Measurements from ENCODE around the gene LYG1. TPM values are rescaled to one million over a fixed set of nuclear protein-coding genes. Genes with fewer than 3 reads are reported as not detected.

Gene LYG1
- total RNA-seq, 1 experiment from 2014 or later = 0.23 TPM

DNA sequence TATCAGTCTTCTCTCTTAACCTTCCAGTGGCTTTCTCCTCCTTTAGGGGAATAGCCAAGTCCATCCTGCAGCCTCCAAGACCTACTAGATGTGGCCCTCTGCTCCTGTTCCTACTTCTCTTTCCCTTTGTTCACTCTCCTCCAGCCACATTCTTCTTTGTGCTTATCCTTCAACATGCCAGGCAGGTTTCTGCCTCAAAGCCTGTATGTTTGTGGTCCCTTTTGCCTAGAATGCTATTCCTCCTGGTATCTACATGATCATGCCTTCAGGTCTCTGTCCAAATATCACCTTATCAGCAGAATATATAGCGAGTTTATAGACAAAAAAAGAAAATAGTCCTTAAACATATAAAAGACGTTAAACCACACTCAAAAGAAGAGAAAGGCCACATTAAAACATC lies 51.0 kb downstream of the LYG1 start:
- no peak overlapping the region for H3K27ac ChIP-seq (ENCODE audit: low read length)
- BruUV-seq (replicated peaks) = no TSS peak
- H3K9me3 ChIP-seq (ENCODE audit: control insufficient read depth, insufficient read depth, low read depth, low read length) = no peaks in the 10 kb centered on the region
- ChIA-PET CTCF (no interaction called here), POLR2A (no interaction called here)
- no peaks in the 10 kb centered on the region for H3K4me1 ChIP-seq (ENCODE audit: control insufficient read depth, insufficient read depth, low read length)
- H3K36me3 ChIP-seq (ENCODE audit: control insufficient read depth, insufficient read depth, low read length) = no peaks in the 10 kb centered on the region
- in situ Hi-C loops (cut with HindIII; ENCODE audit: low pct_unique_long_range_greater_than_20kb, low sequenced_read_pairs) (no loop called here), intact Hi-C loops (cut with micrococcal nuclease; ENCODE audit: unreplicated experiment) (no loop called here)
- no peak overlapping the region for H3K4me3 ChIP-seq (ENCODE audit: low read depth in 2 of 2, low read length in 2 of 2)
- ATAC-seq (no peak), DNase-seq (ENCODE audit: low read depth, low spot score) (no peak)
- no peaks in the 10 kb centered on the region; the same call in 1 of the 2 replicates for H3K27me3 ChIP-seq (ENCODE audit: control insufficient read depth, insufficient read depth, low read length)
- TF ChIP-seq, protein P1, sequence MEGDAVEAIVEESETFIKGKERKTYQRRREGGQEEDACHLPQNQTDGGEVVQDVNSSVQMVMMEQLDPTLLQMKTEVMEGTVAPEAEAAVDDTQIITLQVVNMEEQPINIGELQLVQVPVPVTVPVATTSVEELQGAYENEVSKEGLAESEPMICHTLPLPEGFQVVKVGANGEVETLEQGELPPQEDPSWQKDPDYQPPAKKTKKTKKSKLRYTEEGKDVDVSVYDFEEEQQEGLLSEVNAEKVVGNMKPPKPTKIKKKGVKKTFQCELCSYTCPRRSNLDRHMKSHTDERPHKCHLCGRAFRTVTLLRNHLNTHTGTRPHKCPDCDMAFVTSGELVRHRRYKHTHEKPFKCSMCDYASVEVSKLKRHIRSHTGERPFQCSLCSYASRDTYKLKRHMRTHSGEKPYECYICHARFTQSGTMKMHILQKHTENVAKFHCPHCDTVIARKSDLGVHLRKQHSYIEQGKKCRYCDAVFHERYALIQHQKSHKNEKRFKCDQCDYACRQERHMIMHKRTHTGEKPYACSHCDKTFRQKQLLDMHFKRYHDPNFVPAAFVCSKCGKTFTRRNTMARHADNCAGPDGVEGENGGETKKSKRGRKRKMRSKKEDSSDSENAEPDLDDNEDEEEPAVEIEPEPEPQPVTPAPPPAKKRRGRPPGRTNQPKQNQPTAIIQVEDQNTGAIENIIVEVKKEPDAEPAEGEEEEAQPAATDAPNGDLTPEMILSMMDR (IDR thresholded peaks at IDR 0.05) = no peak
- TF ChIP-seq SIN3A (IDR thresholded peaks at IDR 0.05; ENCODE audit: borderline replicate concordance, insufficient read depth, low read depth, low read length) = no peak

DNA sequence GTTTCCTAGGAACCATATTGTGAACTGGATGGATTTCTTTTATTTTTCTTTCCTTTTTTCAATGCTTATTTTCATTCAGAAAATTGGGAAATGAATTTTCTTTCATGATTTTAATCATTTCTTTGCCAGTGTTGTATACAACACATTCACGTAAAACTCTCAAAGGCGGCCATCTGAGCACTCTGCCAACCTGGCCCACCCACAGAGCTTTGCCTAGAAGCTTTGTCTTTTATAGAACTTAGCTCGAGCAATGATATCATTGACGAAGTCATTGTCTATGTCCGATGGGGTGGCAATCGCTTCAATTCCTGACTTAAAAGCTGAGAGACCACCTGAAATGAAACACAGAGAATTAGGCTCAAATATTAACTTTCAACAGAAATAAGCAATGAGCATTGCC lies 58.8 kb downstream of the LYG1 start:
- Histone ChIP-seq H3K27ac (ENCODE audit: low read length) (no peak overlapping the region), H3K27me3 (ENCODE audit: control insufficient read depth, insufficient read depth, low read length) (no peaks in the 10 kb centered on the region; the same call in 1 of the 2 replicates), H3K9me3 (ENCODE audit: control insufficient read depth, insufficient read depth, low read depth, low read length) (no peaks in the 10 kb centered on the region), H3K4me3 (ENCODE audit: low read depth in 2 of 2, low read length in 2 of 2) (no peak overlapping the region), H3K4me1 (ENCODE audit: control insufficient read depth, insufficient read depth, low read length) (no peaks in the 10 kb centered on the region), H3K36me3 (ENCODE audit: control insufficient read depth, insufficient read depth, low read length) (no peaks in the 10 kb centered on the region)
- in situ Hi-C loops (cut with HindIII; ENCODE audit: low pct_unique_long_range_greater_than_20kb, low sequenced_read_pairs) (no loop called here), intact Hi-C loops (cut with micrococcal nuclease; ENCODE audit: unreplicated experiment) (no loop called here)
- CTCF ChIA-PET = no interaction called here
- POLR2A ChIA-PET = no interaction called here
- DNase-seq (ENCODE audit: low read depth, low spot score) (no peak), ATAC-seq (no peak)
- no TSS peak for BruUV-seq (replicated peaks)
- TF ChIP-seq SIN3A (IDR thresholded peaks at IDR 0.05; ENCODE audit: borderline replicate concordance, insufficient read depth, low read depth, low read length) = no peak

GRCh38 chr2:99240431-99240830 lies 60.6 kb downstream of the LYG1 start:
- H3K36me3 ChIP-seq (ENCODE audit: control insufficient read depth, insufficient read depth, low read length) = no peaks in the 10 kb centered on the region
- no peak for DNase-seq (ENCODE audit: low read depth, low spot score)
- intact Hi-C loops (cut with micrococcal nuclease; ENCODE audit: unreplicated experiment) = no loop called here
- H3K4me3 ChIP-seq (ENCODE audit: low read depth in 2 of 2, low read length in 2 of 2) = no peak overlapping the region
- no peaks in the 10 kb centered on the region for H3K4me1 ChIP-seq (ENCODE audit: control insufficient read depth, insufficient read depth, low read length)
- no peaks in the 10 kb centered on the region; the same call in 1 of the 2 replicates for H3K27me3 ChIP-seq (ENCODE audit: control insufficient read depth, insufficient read depth, low read length)
- no peak for ATAC-seq
- POLR2A ChIA-PET = no interaction called here
- in situ Hi-C loops (cut with HindIII; ENCODE audit: low pct_unique_long_range_greater_than_20kb, low sequenced_read_pairs) = no loop called here
- no TSS peak for BruUV-seq (replicated peaks)
- no peaks in the 10 kb centered on the region for H3K9me3 ChIP-seq (ENCODE audit: control insufficient read depth, insufficient read depth, low read depth, low read length)
- CTCF ChIA-PET = no interaction called here
- TF ChIP-seq POLR2AphosphoS5 (IDR thresholded peaks at IDR 0.05; ENCODE audit: low read depth, low read length) = no peak
- TF ChIP-seq REST (IDR thresholded peaks at IDR 0.05; ENCODE audit: insufficient read depth in 1 of 2, low read depth in 2 of 2, low read length in 1 of 2) = no peak
- TF ChIP-seq SIN3A (IDR thresholded peaks at IDR 0.05; ENCODE audit: borderline replicate concordance, insufficient read depth, low read depth, low read length) = no peak
- TF ChIP-seq, protein P1 (IDR thresholded peaks at IDR 0.05) = no peak
- no peak for TF ChIP-seq TCF7L2 (IDR thresholded peaks at IDR 0.05; ENCODE audit: low read depth, low read length)
- H3K27ac ChIP-seq (ENCODE audit: low read length) = no peak overlapping the region

Measured in Panc1 (cell line).